GM21423 (cell line): Measurements from ENCODE around the gene SLC23A2.

Experiments
- ATAC-seq: cut with Tn5 transposase; IDR thresholded peaks from one replicate; pipeline ENCODE4 v1.9.1; 2021; ENCODE audit warnings: mild to moderate bottlenecking, moderate library complexity; ENCODE audit not compliant: unreplicated experiment

SLC23A2 gene

GRCh38 chr20:4971064-4971463 lies 30.2 kb downstream of the SLC23A2 start:
- ATAC-seq = no peak

GRCh38 chr20:4967752-4968477 lies 33.4 kb downstream of the SLC23A2 start:
- no peak for ATAC-seq

GRCh38 chr20:4966826-4967751 lies 34.2 kb downstream of the SLC23A2 start:
- no peak for ATAC-seq

- no peak for ATAC-seq
These were observed 39.0 kb downstream of the SLC23A2 start for GRCh38 chr20:4962241-4962855.

- no peak for ATAC-seq
These were observed 39.6 kb downstream of the SLC23A2 start for GRCh38 chr20:4961746-4962145.

- ATAC-seq = no peak
These were observed 41.7 kb downstream of the SLC23A2 start for GRCh38 chr20:4959592-4959991.

- ATAC-seq = no peak
These were observed 43.4 kb downstream of the SLC23A2 start for GRCh38 chr20:4957939-4958362.

GRCh38 chr20:4957187-4957586 lies 44.1 kb downstream of the SLC23A2 start:
- no peak for ATAC-seq

- ATAC-seq = no peak
These were observed 45.0 kb downstream of the SLC23A2 start for GRCh38 chr20:4956200-4956810.

- no peak for ATAC-seq
These were observed 47.4 kb downstream of the SLC23A2 start for GRCh38 chr20:4953881-4954280.

- no peak for ATAC-seq
These were observed 49.1 kb downstream of the SLC23A2 start for GRCh38 chr20:4952229-4952628.

GRCh38 chr20:4951299-4951698 lies 50.0 kb downstream of the SLC23A2 start:
- ATAC-seq = no peak

GRCh38 chr20:4950841-4951240 lies 50.5 kb downstream of the SLC23A2 start:
- no peak for ATAC-seq

- no peak for ATAC-seq
These were observed 50.9 kb downstream of the SLC23A2 start for GRCh38 chr20:4950437-4950836.

GRCh38 chr20:4949833-4950178 lies 51.5 kb downstream of the SLC23A2 start:
- ATAC-seq = peak; percentile 65

- ATAC-seq = no peak
These were observed 53.3 kb downstream of the SLC23A2 start for GRCh38 chr20:4947817-4948559.

- no peak for ATAC-seq
These were observed 54.3 kb downstream of the SLC23A2 start for GRCh38 chr20:4946986-4947385.

GRCh38 chr20:4946585-4946984 lies 54.7 kb downstream of the SLC23A2 start:
- ATAC-seq = no peak

GRCh38 chr20:4944518-4945313 lies 56.6 kb downstream of the SLC23A2 start:
- no peak for ATAC-seq

GRCh38 chr20:4942331-4942730 lies 59.0 kb downstream of the SLC23A2 start:
- ATAC-seq = no peak
